Epithelial cell of proximal tubule (primary cell): ENCODE results near the gene RFT1. TPM values are rescaled to one million over a fixed set of nuclear protein-coding genes. Genes with fewer than 3 reads are reported as not detected.

ENCODE experiments used
- DNase-seq: peaks from one replicate; pipeline ENCODE4 v3.0.0-alpha.2; 2011; ENCODE audit warnings: low read depth
- H3K4me3 ChIP-seq: 2 replicates; pipeline ENCODE4 v1.5.1; 2011; ENCODE audit warnings: low read depth, mild to moderate bottlenecking, low read length
- CTCF ChIP-seq: conservative IDR thresholded peaks from 2 replicates; pipeline ENCODE4 v1.5.1; 2012; ENCODE audit warnings: low read depth, mild to moderate bottlenecking, low read length
- total RNA-seq: library from RNA; depleted of rRNA; stranded (reverse); fragments of >200 nt; gene quantifications from 2 replicates; pipeline ENCODE4 v1.2.3, GENCODE V29; 2015

RFT1 gene
- total RNA-seq: 25.1 and 29.2 TPM in 2 replicates

GRCh38 chr3:53130179-53131061 lies at the start of gene RFT1:
RFT1 (minus strand) TSS chr3:53130435; CDS start chr3:53130400, 35 bp downstream.
- no peak for TF ChIP-seq CTCF
- H3K4me3 ChIP-seq: peak within 1 kb of the TSS; percentile 77
- no peak for DNase-seq

GRCh38 chr3:53179580-53179979 lies 49.3 kb upstream of the RFT1 start:
- TF ChIP-seq CTCF: no peak
- DNase-seq: no peak
- H3K4me3 ChIP-seq: no peak overlapping the region

- no peak for DNase-seq
- no peak for TF ChIP-seq CTCF
- no peak overlapping the region for H3K4me3 ChIP-seq
These were observed 48.0 kb upstream of the RFT1 start for GRCh38 chr3:53178246-53178645.

GRCh38 chr3:53175613-53176540 lies 45.6 kb upstream of the RFT1 start:
- TF ChIP-seq CTCF: no peak
- no peak overlapping the region for H3K4me3 ChIP-seq
- no peak for DNase-seq

- H3K4me3 ChIP-seq: no peak overlapping the region
- no peak for DNase-seq
- no peak for TF ChIP-seq CTCF
These were observed 44.4 kb upstream of the RFT1 start for GRCh38 chr3:53174346-53175250.

GRCh38 chr3:53173107-53173506 lies 42.9 kb upstream of the RFT1 start:
- TF ChIP-seq CTCF: no peak
- DNase-seq: no peak
- H3K4me3 ChIP-seq: no peak overlapping the region
